Measurements from ENCODE around the gene PCNX3. TPM values are rescaled to one million over a fixed set of nuclear protein-coding genes. Genes with fewer than 3 reads are reported as not detected.
A peak's percentile ranks its signal among the peaks of the same experiment; 100 is the strongest.

Gene PCNX3
- total RNA-seq, 2 donors from 2014 or later, result 32.0 to 67.9 TPM

DNA sequence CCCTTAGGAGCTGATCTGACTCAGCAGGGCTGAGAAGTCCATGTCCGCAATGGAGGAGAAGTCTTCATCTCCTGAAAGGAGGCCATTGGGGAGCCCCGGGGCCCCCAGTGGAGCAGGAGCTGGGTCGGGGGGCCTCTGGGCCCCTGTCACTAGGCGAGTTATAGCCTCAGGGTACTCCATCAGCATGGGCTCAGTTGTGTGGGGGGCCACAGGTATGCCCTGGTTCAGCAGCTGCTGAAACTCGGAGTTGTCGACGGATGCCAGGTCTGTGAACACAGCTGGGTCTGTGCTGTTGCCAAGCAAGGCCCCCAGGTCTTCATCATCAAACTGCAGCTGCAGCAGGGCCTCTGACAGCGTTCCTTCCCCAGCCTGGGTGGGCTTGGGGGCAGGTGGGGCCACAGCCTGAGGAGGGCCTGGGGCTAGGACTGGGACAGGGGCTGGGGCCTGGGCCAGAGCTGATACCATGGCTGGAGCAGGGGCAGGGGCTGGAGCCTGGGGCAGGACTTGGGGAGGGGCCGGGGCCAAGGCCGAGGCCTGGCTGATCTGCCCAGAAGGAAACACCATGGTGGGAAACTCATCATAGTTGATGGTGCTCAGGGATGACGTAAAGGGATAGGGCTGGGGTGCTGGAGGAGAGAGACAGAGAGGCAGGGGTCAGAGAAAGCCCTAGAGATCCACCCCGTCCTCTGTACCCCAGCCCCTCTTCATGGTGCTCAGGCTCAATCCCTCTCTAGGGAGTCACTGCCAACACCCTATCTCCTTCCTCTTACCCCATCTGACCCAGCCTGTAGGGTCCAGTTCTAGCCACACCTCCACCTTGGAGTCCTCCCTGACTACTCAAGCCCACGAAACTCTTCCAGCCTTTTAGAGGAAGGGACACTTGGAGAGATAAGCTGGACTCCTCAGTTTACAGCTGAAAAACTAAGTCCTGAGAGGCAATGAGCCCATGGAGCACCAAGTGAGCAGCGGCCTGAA, 39.1 kb downstream of the PCNX3 start:
- no peak overlapping the region for H3K4me3 ChIP-seq
- peaks cover 16 to 45% of the 10 kb centered on the region in 2 donors for H3K36me3 ChIP-seq
- H3K27me3 ChIP-seq (replicated peaks; ENCODE audit: insufficient read depth), result no peaks in the 10 kb centered on the region
- peak overlapping the region; percentile 96 for H3K27ac ChIP-seq
- 76% methylated on average over 14 of the region's 14 CpGs for WGBS
- H3K9me3 ChIP-seq, result no peaks in the 10 kb centered on the region
- peaks cover 27% of the 10 kb centered on the region for H3K4me1 ChIP-seq (replicated peaks)
- DNase-seq (ENCODE audit: low spot score), result no peak
- TF ChIP-seq CTCF (IDR thresholded peaks at IDR 0.05) (no peak), POLR2AphosphoS5 (IDR thresholded peaks at IDR 0.05) (no peak), POLR2A (IDR thresholded peaks at IDR 0.05) (no peak)
- intact Hi-C loops (cut with DNase I), result loop anchor here (5.0 kb wide), 1 partner anchor 37 kb away; the partner anchor contains the start of gene PCNX3

DNA sequence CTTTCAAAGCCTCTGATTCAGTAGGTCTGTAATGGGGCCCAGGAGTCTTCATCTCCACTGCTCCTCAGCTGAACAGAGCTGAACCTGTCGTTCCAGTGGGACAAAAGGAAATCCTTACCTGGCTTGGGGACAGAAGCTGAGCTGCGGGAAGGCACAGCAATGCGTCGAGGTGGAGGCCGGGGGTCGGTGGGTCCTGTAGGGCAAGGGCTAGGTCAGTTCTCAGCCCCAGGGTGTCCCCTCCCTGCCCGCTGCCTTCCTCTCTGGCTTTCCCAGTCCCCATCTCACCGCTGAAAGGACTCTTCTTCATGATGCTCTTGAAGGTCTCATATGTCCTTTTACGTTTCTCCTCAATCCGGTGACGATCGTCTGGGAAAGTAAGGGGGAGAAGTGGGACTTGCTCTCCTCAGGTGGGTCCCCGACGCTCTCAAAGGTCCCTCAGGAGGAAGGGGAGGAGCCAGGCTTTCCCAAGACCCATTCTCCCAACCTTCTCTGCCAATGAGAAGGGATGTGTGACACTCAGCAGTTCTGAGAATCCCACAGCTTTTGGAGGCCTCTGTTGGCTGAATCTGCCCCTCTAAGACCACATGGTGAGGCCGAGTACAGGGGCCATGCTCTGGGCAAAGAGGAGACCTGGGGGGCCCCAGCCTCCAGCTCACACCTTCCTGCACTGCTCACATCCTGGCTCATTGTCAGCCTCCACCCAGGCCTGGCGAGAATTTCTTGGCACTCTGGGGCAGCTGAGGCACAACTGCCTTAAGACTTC, 40.2 kb downstream of the PCNX3 start:
- Histone ChIP-seq H3K4me3 (no peak overlapping the region), H3K27me3 (replicated peaks; ENCODE audit: insufficient read depth) (no peaks in the 10 kb centered on the region), H3K9me3 (no peaks in the 10 kb centered on the region), H3K4me1 (replicated peaks) (peaks cover 25% of the 10 kb centered on the region), H3K36me3 (peaks cover 19 to 49% of the 10 kb centered on the region in 2 donors), H3K27ac (no peak overlapping the region)
- no peak for DNase-seq (ENCODE audit: low spot score)
- TF ChIP-seq POLR2A (IDR thresholded peaks at IDR 0.05), result no peak
- TF ChIP-seq POLR2AphosphoS5 (IDR thresholded peaks at IDR 0.05), result no peak
- TF ChIP-seq CTCF (IDR thresholded peaks at IDR 0.05), result no peak
- intact Hi-C loops (cut with DNase I), result no loop called here
- 83% methylated on average over 16 of the region's 16 CpGs for WGBS

DNA sequence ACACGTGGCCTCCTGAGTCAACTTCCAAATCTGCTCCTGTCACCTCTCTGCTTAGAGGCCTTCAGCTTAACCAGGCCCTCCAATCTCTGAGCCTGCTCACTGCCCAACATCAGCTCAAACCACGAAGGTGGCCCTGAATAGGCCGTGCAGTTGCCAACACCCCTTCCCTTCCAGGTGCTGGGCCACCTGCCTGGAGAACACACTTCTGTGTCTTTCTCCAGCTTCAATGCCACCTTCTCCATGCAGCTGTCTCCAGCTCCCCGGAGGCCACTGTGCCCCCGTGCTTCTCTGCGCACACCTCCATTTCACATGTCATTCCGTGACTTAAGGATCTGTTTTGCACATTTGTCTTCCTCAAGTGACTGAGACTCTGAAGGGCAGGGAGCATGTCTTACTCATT, 41.9 kb downstream of the PCNX3 start:
- Histone ChIP-seq H3K4me3 (no peak overlapping the region), H3K9me3 (no peaks in the 10 kb centered on the region), H3K4me1 (replicated peaks) (peaks cover 21% of the 10 kb centered on the region), H3K27me3 (replicated peaks; ENCODE audit: insufficient read depth) (no peaks in the 10 kb centered on the region), H3K36me3 (peaks cover 19 to 49% of the 10 kb centered on the region in 2 donors), H3K27ac (no peak overlapping the region)
- 92% methylated on average over 7 of the region's 7 CpGs for WGBS
- intact Hi-C loops (cut with DNase I), result no loop called here
- no peak for DNase-seq (ENCODE audit: low spot score)
- TF ChIP-seq POLR2A (IDR thresholded peaks at IDR 0.05) (no peak), CTCF (IDR thresholded peaks at IDR 0.05) (no peak), POLR2AphosphoS5 (IDR thresholded peaks at IDR 0.05) (no peak)

DNA sequence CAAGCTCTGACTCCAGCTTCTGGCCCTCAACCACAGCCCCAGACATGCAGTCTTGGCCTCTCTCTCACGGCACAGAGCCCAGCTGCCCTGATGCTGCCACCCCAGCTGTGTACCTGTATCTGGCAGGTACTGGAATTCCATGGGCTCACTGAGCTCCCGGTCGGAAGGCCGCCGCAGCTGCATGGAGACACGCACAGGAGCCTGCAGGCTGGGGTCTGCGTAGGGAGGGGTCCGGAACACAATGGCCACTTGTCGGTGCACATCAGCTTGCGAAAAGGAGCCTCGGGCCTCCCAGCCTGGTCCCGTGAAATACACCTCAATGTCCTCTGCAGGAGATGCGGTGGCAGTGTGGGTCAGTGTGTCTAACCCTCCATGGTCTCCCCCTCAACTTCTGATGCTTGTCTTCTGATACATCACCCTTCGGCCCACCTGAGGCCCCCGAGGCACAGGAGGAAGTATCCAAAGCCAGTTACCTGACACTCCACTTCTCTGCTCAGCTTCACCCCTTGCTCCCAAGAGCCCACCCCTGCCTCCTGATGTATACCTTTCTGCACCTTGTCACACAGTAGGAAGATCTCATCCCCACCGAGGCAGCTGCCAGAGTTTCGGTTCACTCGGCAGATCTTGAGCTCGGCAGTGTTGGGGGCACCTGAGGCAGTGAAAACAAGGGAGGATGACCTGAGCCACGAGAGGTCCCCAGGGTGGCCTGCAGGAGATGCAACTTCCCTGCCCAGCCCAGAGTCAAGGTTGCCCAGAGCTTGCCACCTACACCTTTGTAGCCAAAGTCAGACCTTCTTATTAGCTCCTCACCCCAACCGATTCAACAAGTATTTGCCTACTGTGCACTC, 42.8 kb downstream of the PCNX3 start:
- H3K27me3 ChIP-seq (replicated peaks; ENCODE audit: insufficient read depth), result no peaks in the 10 kb centered on the region
- TF ChIP-seq POLR2AphosphoS5 (IDR thresholded peaks at IDR 0.05) (no peak), CTCF (IDR thresholded peaks at IDR 0.05) (no peak), POLR2A (IDR thresholded peaks at IDR 0.05) (no peak)
- no peak overlapping the region for H3K27ac ChIP-seq
- no peaks in the 10 kb centered on the region for H3K9me3 ChIP-seq
- no peak for DNase-seq (ENCODE audit: low spot score)
- intact Hi-C loops (cut with DNase I), result no loop called here
- H3K4me1 ChIP-seq (replicated peaks), result peaks cover 21% of the 10 kb centered on the region
- 91% methylated on average over 21 of the region's 21 CpGs for WGBS
- H3K36me3 ChIP-seq, result peaks cover 19 to 49% of the 10 kb centered on the region in 2 donors
- no peak overlapping the region for H3K4me3 ChIP-seq
